K562 (cell line): Measurements from ENCODE around the gene RABL6. TPM values are rescaled to one million over a fixed set of nuclear protein-coding genes. Genes with fewer than 3 reads are reported as not detected.

Experiments
- SIX5 ChIP-seq, 2 experiments: IDR thresholded peaks; 2 replicates each; pipeline ENCODE4 v1.6.1; 2011; ENCODE audit warnings: low read length in 2 of 2, borderline replicate concordance in 1 of 2, low read depth in 1 of 2, mild to moderate bottlenecking in 1 of 2, moderate library complexity in 1 of 2; ENCODE audit not compliant: insufficient read depth in 1 of 2
- TBP ChIP-seq: optimal IDR thresholded peaks from 2 replicates; pipeline ENCODE3; 2011; ENCODE audit warnings: low read depth, low read length, improper control_type of control experiment
- ZBTB9 ChIP-seq: fragments of 450-650 bp; formaldehyde crosslinking; IDR thresholded peaks from 2 replicates; pipeline ENCODE4 v1.4.0; 2020; ENCODE audit warnings: mild to moderate bottlenecking, moderate library complexity
- ZNF318 ChIP-seq, 2 experiments: fragments of 450-650 bp; IDR thresholded peaks; 2 replicates each; pipeline ENCODE4 v1.6.1; 2016; ENCODE audit warnings: mild to moderate bottlenecking in 2 of 2, borderline replicate concordance in 1 of 2, low read depth in 1 of 2, moderate library complexity in 1 of 2
- polyA plus RNA-seq, 8 experiments: library from polyadenylated mRNA; depleted of rRNA in 4 of 8; stranded (reverse) in 5 of 8; unstranded in 3 of 8; fragments of >200 nt; fragmentation: Nextera tagmentation in 2 of 8; fragmentation: Illumina TruSeq in 1 of 8; extraction: Ambion mirVana in 2 of 8; extraction: Trizol in 1 of 8; gene quantifications; 2 replicates each; pipeline versions ENCODE4 v1.2.1 to v1.2.3, GENCODE V29; 2011 to 2014; ENCODE audit warnings: inconsistent platforms in 1 of 8, missing spikeins in 1 of 8
- total RNA-seq, 7 experiments: library from RNA; depleted of rRNA in 6 of 7; stranded (reverse); fragments of >200 nt in 6 of 7; fragmentation: Illumina TruSeq in 2 of 7; extraction: Trizol in 2 of 7; gene quantifications; 2 replicates each; pipeline versions ENCODE4 v1.2.1 to v1.2.3, GENCODE V29; 2011 to 2021; ENCODE audit warnings: low replicate concordance in 1 of 7

RABL6 gene
- total and polyA plus RNA-seq, 9 of the 15 experiments (the other 6 are each of a cell fraction or from before 2014, with no cell fraction given): 5.6 to 181 (median 84.5) TPM

- TF ChIP-seq ZNF318 (IDR thresholded peaks at IDR 0.05; ENCODE audit: borderline replicate concordance in 1 of 2, low read depth in 1 of 2) (no peak), TBP (no peak), ZBTB9 (CRISPR knock-in tag) (no peak), SIX5 (IDR thresholded peaks at IDR 0.05; ENCODE audit: borderline replicate concordance in 1 of 2, insufficient read depth in 1 of 2, low read depth in 1 of 2, low read length in 2 of 2) (no peak)
Observed at GRCh38 chr9:136890661-136891060, 82.9 kb downstream of the RABL6 start (continued).
